Brain microvascular endothelial cell (primary cell): ENCODE data around the gene HAPLN3.

Experiments
- DNase-seq: peaks from one replicate; pipeline ENCODE4 v3.0.0-alpha.2; 2020
- H3K27ac ChIP-seq: fragments of 250-450 bp; sonication (Bioruptor Pico); 2 replicates; pipeline ENCODE4 v1.5.1; 2020; ENCODE audit warnings: mild to moderate bottlenecking, moderate library complexity
- H3K27me3 ChIP-seq: fragments of 250-450 bp; sonication (Bioruptor Pico); replicated peaks from 2 replicates; pipeline ENCODE4 v1.5.1; 2020; ENCODE audit warnings: mild to moderate bottlenecking
- H3K36me3 ChIP-seq: fragments of 250-450 bp; sonication (Bioruptor Pico); replicated peaks from 2 replicates; pipeline ENCODE4 v1.5.1; 2020; ENCODE audit warnings: mild to moderate bottlenecking
- H3K4me3 ChIP-seq: 2 replicates; pipeline ENCODE4 v1.5.1; 2011; ENCODE audit warnings: low read depth, mild to moderate bottlenecking, control low read depth, low read length, moderate library complexity
- in situ Hi-C: cut with HindIII; loops from 2 replicates; pipeline ENCODE4 v1.10.0; 2017; ENCODE audit warnings: low sequenced_read_pairs, low pct_ligation_motif_present
- TF ChIP-seq, protein P1 (sequence below): IDR thresholded peaks from 2 replicates; pipeline ENCODE4 v1.5.1; 2011; ENCODE audit warnings: low read depth, mild to moderate bottlenecking, moderate library complexity, low read length, control low read depth, inconsistent platforms; ENCODE audit errors: missing control alignments

Gene HAPLN3

DNA sequence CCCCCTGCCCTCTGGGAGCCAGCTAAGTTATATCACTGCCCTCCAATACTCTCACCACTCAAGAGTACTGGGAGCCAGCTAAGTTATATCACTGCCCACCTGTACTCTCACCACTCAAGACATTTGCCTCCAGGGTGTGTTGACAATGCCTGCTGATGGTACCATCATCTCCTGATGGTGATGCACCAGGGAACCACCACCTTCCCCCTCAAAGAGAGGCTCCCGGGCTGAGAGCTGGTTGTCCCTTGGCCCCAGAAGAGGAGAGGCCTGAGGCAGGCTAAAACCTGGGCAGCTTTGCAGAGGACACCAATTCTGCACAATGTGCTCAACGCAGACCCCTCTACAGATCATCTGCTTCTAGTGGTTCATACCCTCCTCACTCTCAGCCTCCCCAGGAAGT lies 7.5 kb upstream of the HAPLN3 start:
- Histone ChIP-seq H3K27ac (no peak overlapping the region), H3K27me3 (no peaks in the 10 kb centered on the region), H3K4me3 (no peak overlapping the region), H3K36me3 (peaks cover 24% of the 10 kb centered on the region)
- no peak for DNase-seq
- TF ChIP-seq, protein P1, sequence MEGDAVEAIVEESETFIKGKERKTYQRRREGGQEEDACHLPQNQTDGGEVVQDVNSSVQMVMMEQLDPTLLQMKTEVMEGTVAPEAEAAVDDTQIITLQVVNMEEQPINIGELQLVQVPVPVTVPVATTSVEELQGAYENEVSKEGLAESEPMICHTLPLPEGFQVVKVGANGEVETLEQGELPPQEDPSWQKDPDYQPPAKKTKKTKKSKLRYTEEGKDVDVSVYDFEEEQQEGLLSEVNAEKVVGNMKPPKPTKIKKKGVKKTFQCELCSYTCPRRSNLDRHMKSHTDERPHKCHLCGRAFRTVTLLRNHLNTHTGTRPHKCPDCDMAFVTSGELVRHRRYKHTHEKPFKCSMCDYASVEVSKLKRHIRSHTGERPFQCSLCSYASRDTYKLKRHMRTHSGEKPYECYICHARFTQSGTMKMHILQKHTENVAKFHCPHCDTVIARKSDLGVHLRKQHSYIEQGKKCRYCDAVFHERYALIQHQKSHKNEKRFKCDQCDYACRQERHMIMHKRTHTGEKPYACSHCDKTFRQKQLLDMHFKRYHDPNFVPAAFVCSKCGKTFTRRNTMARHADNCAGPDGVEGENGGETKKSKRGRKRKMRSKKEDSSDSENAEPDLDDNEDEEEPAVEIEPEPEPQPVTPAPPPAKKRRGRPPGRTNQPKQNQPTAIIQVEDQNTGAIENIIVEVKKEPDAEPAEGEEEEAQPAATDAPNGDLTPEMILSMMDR: no peak
- in situ Hi-C loops: loop anchor here (25.0 kb wide), 1 partner anchor 109 kb away; no protein-coding TSS in a partner anchor

DNA sequence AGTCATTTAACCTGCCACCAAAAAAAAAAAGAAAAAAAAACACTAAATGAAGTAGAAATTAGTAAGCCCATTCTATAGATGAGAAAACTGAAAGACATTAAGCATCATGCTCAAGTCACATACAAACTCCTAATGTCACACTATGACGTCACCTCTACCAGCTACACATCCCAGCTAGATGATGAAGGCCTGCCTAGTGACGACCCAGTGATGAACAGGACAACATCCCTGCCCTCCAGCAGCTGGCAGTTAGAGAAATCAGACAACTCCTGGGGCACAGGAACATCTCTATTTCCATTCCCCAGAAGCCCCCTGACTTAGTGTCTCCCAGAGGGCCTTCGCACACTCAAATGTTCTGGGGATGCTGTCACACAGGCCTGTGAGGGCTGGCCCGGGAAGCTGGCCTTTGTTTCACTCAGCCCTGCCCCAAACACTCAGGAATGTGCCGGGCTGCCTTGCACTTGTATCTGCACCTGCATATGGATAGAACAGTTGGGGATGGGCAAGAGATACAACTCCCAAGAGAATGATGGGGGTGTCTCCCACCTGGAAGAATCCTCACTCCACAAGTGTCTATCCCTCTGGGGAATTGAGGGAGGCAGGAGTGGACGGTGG lies 7.0 kb upstream of the HAPLN3 start:
- no peak overlapping the region for H3K27ac ChIP-seq
- TF ChIP-seq, protein P1: no peak

DNA sequence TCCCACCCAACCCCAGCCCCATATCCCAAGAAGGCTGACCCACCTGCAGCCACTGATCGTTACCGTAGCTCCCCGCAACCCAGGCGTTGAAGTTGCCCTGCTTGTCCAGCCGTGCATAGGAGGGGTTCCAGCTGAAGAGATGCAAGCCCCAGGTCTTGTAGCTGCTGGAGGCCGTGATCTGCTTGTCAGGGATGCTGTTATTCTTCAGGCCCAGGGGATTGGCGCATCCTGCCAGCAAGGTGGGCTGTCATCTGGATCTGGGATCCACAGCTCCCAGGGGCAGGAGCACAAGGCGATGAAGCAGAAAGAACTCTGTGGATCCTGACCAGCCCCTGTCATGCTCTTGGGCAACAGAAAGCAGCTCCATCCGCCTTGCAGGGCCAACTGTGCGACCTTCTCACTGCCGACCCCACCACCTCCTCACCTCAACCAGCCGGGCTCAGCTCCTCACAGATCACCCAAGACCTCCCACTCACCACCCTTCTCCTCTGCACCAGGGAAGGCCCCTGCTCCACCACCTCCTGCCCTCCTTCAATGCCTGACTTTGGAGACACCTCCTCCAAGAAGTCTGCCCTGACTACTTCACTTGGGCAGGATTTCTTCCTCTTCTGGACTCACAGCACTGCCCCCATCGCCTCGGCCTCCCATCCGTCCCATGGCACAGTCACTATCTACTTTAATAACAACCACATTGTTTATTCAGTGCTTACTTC lies 6.3 kb upstream of the HAPLN3 start:
- Histone ChIP-seq H3K27me3 (no peaks in the 10 kb centered on the region), H3K4me3 (no peak overlapping the region), H3K36me3 (peaks cover 22% of the 10 kb centered on the region), H3K27ac (no peak overlapping the region)
- TF ChIP-seq, protein P1: no peak
- DNase-seq: no peak
- in situ Hi-C loops: loop anchor here (25.0 kb wide), 1 partner anchor 111 kb away; no protein-coding TSS in a partner anchor

More for the DNA sequence above, 7.0 kb upstream of the HAPLN3 start:
- no peak overlapping the region for H3K4me3 ChIP-seq
- H3K27me3 ChIP-seq: no peaks in the 10 kb centered on the region
- H3K36me3 ChIP-seq: peaks cover 24% of the 10 kb centered on the region
- in situ Hi-C loops: loop anchor here (25.0 kb wide), 1 partner anchor 110 kb away; no protein-coding TSS in a partner anchor
- DNase-seq: no peak

DNA sequence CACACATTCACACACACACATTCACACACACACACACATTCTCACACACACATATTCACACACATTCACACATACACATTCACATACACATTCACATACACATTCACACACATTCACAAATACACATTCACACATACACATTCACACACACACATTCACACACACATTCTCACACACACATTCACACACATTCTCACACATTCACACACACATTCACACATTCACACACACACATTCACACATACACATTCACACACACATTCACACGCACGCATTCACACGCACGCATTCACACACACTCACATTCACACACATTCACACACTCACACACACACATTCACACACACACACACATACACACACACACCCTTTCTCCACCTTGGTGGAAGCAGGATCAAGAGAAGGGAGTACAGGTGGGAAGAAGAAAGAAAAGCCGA lies 5.7 kb upstream of the HAPLN3 start:
- in situ Hi-C loops: loop anchor here (25.0 kb wide), 1 partner anchor 111 kb away; no protein-coding TSS in a partner anchor
- peaks cover 18% of the 10 kb centered on the region for H3K36me3 ChIP-seq
- no peak overlapping the region for H3K4me3 ChIP-seq
- H3K27me3 ChIP-seq: no peaks in the 10 kb centered on the region
- H3K27ac ChIP-seq: peak overlapping the region; percentile 80
- TF ChIP-seq, protein P1: no peak
- no peak for DNase-seq

DNA sequence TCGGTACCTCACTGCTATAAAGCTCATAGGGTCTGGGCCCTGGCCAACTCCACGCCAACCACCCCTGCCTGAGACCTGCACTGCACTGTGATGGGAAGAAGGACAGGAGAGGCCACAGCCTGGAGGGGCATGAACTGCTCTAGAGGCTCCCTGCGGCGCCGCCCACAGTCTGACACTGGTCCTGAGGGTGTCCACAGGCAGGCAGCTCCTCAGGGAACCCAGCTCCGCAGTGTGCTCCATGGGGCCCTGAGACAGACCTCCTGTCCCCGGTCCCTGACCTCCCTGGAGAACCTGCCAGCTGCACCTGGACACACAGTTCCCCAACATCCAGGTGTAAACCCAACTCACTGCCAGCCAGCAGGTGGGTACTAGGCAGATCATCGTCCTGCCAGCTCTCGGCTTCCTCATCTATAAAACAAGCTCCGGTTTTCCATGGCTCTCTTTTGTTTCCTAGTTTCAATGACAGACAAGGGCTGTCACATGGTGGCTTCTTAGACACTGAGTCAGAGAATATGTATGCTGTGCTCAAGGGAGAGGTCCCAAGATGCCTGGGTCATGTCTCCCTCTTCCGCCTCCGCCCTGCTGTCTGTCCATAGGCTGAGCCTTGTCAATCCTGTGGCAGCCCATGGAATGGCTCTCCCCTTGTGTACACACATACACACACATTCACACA lies 5.1 kb upstream of the HAPLN3 start:
- Histone ChIP-seq H3K27ac (peak overlapping the region; percentile 80), H3K36me3 (peaks cover 12% of the 10 kb centered on the region), H3K27me3 (no peaks in the 10 kb centered on the region), H3K4me3 (no peak overlapping the region)
- DNase-seq: peak; percentile 84
- in situ Hi-C loops: loop anchor here (25.0 kb wide), 1 partner anchor 112 kb away; no protein-coding TSS in a partner anchor
- TF ChIP-seq, protein P1: no peak
